Hepatocyte (in vitro differentiated cells): ENCODE results near the gene NUDT14.

Experiments used
- CTCF ChIP-seq: fragments of 200-600 bp; sonication (generic); IDR thresholded peaks from 2 replicates; pipeline ENCODE4 v1.5.1; 2016; ENCODE audit warnings: antibody characterized with exemption, mild to moderate bottlenecking; ENCODE audit not compliant: poor library complexity
- EZH2 ChIP-seq: fragments of 200-600 bp; sonication (generic); IDR thresholded peaks from 2 replicates; pipeline ENCODE4 v1.6.1; 2016; ENCODE audit warnings: antibody characterized with exemption, mild to moderate bottlenecking, borderline replicate concordance
- EZH2phosphoT487 ChIP-seq: fragments of 200-600 bp; sonication (generic); IDR thresholded peaks from one replicate; pipeline ENCODE4 v1.6.1; 2018; ENCODE audit warnings: antibody characterized with exemption, mild to moderate bottlenecking, low read depth, moderate library complexity; ENCODE audit not compliant: unreplicated experiment, severe bottlenecking

GRCh38 chr14:105152794-105153241 lies 28.3 kb downstream of the NUDT14 start:
- TF ChIP-seq EZH2phosphoT487 (no peak), CTCF (no peak), EZH2 (no peak)
